HCT116 (cell line): ENCODE data around the gene LDB2. TPM values are rescaled to one million over a fixed set of nuclear protein-coding genes. Genes with fewer than 3 reads are reported as not detected.

ENCODE experiments used
- ATAC-seq: fragments of 200-7000 bp; cut with Tn5 transposase; 2 replicates; pipeline ENCODE4 v1.9.1; 2020; ENCODE audit warnings: mild to moderate bottlenecking, moderate library complexity
- BruUV-seq: library from RNA; stranded (reverse); fragments of 400-500 nt; replicated peaks from 2 replicates; lab custom pipeline; 2021; lab: Mats Ljungman, UMichigan
- CTCF ChIA-PET: fragments of 300-600 bp; sonication (Branson Sonifier 250); formaldehyde crosslinking; loops from one replicate; lab custom pipeline; 2021; ENCODE audit warnings: antibody characterized with exemption; lab: Charles Lee
- POLR2A ChIA-PET: fragments of 300-600, 350-600 bp; sonication (Branson Sonifier 250); formaldehyde crosslinking; loops from one replicate; lab custom pipeline; 2021; ENCODE audit warnings: antibody characterized with exemption; lab: Charles Lee
- RAD21 ChIA-PET, 2 experiments: fragments of 300-600 bp; sonication (Branson Sonifier 250); formaldehyde crosslinking; loops; one replicate each; lab custom pipeline; 2023; ENCODE audit warnings: low total read pairs in 2 of 2; ENCODE audit not compliant: uncharacterized antibody in 2 of 2, unreplicated experiment in 2 of 2, low non-redundant PET in 1 of 2; lab: Charles Lee
- DNase-seq: peaks from one replicate; pipeline ENCODE4 v3.0.0-alpha.2; 2010; ENCODE audit warnings: low read depth, low spot score
- H2AFZ ChIP-seq: fragments of 200-600 bp; shearing (Covaris generic), sonication (generic); 2 replicates; pipeline ENCODE4 v1.6.1; 2017; ENCODE audit warnings: low read depth, mixed run types, mixed read lengths, antibody characterized with exemption, low read length; ENCODE audit not compliant: poor library complexity, severe bottlenecking
- H3K27ac ChIP-seq: 2 replicates; pipeline ENCODE4 v1.5.1; 2012; ENCODE audit warnings: low read depth, low read length
- H3K27me3 ChIP-seq: fragments of 200-600 bp; sonication (generic); 2 replicates; pipeline ENCODE4 v1.6.1; 2016; ENCODE audit warnings: mixed run types, low read length, mixed read lengths; ENCODE audit not compliant: insufficient read depth
- H3K36me3 ChIP-seq, 2 experiments: fragments of 200-500 bp in 1 of 2; fragments of 200-600 bp in 1 of 2; sonication (Bioruptor generic) in 1 of 2; sonication (generic) in 1 of 2; 2 replicates each; pipeline versions ENCODE4 v1.5.1 to v1.6.1; 2014 to 2016; ENCODE audit warnings: low read length in 2 of 2, inconsistent platforms in 1 of 2, mixed read lengths in 1 of 2, mixed run types in 1 of 2; ENCODE audit not compliant: insufficient read depth in 2 of 2, control insufficient read depth in 1 of 2
- H3K4me1 ChIP-seq, 2 experiments: fragments of 200-600 bp in 1 of 2; sonication (generic) in 1 of 2; 2 replicates each; pipeline versions ENCODE4 v1.5.1 to v1.6.1; 2012 to 2017; ENCODE audit warnings: low read length in 2 of 2, inconsistent platforms in 1 of 2, mild to moderate bottlenecking in 1 of 2, mixed read lengths in 1 of 2, mixed run types in 1 of 2, moderate library complexity in 1 of 2; ENCODE audit not compliant: insufficient read depth in 2 of 2, control insufficient read depth in 1 of 2
- H3K4me2 ChIP-seq: fragments of 200-600 bp; sonication (generic); 2 replicates; pipeline ENCODE4 v1.6.1; 2017; ENCODE audit warnings: mixed run types, low read length, mixed read lengths
- H3K4me3 ChIP-seq, 2 experiments: fragments of 200-600 bp in 1 of 2; sonication (generic) in 1 of 2; replicated peaks in 1 of 2; 2 replicates each; pipeline ENCODE4 v1.5.1; 2011 to 2016; ENCODE audit warnings: low read length in 2 of 2, control low read depth in 1 of 2, low read depth in 1 of 2, mild to moderate bottlenecking in 1 of 2, mixed read lengths in 1 of 2, mixed run types in 1 of 2
- H3K79me2 ChIP-seq: fragments of 200-600 bp; sonication (generic); 2 replicates; pipeline ENCODE4 v1.6.1; 2017; ENCODE audit warnings: mild to moderate bottlenecking, mixed run types, low read length, moderate library complexity, mixed read lengths; ENCODE audit not compliant: insufficient read depth
- H3K9ac ChIP-seq: fragments of 200-600 bp; sonication (generic); 2 replicates; pipeline ENCODE4 v1.6.1; 2016; ENCODE audit warnings: low read length, mixed read lengths
- H3K9me2 ChIP-seq: fragments of 200-600 bp; sonication (generic), shearing (Covaris generic); 2 replicates; pipeline ENCODE4 v1.6.1; 2017; ENCODE audit warnings: mixed run types, mild to moderate bottlenecking, moderate library complexity; ENCODE audit not compliant: insufficient read depth
- H3K9me3 ChIP-seq, 2 experiments: fragments of 200-500 bp in 1 of 2; fragments of 200-600 bp in 1 of 2; sonication (Bioruptor generic) in 1 of 2; sonication (generic) in 1 of 2; 2 replicates each; pipeline ENCODE4 v1.6.1; 2014 to 2017; ENCODE audit warnings: low read length in 2 of 2, mixed read lengths in 2 of 2, inconsistent platforms in 1 of 2, low read depth in 1 of 2, mild to moderate bottlenecking in 1 of 2, mixed run types in 1 of 2, moderate library complexity in 1 of 2; ENCODE audit not compliant: control insufficient read depth in 1 of 2, insufficient read depth in 1 of 2
- H4K20me1 ChIP-seq: fragments of 200-600 bp; sonication (generic), shearing (Covaris generic); 2 replicates; pipeline ENCODE4 v1.6.1; 2017; ENCODE audit warnings: mixed run types, mild to moderate bottlenecking, moderate library complexity; ENCODE audit not compliant: insufficient read depth
- CTCF ChIP-seq, 3 experiments: fragments of 200-600 bp in 1 of 3; sonication (generic) in 1 of 3; IDR thresholded peaks in 2 of 3; conservative IDR thresholded peaks in 1 of 3; 2 replicates each; pipeline ENCODE4 v1.5.1; 2012 to 2017; ENCODE audit warnings: low read depth in 2 of 3, low read length in 2 of 3, antibody characterized with exemption in 1 of 3, borderline replicate concordance in 1 of 3, control low read depth in 1 of 3, mild to moderate bottlenecking in 1 of 3, mixed read lengths in 1 of 3, mixed run types in 1 of 3, moderate library complexity in 1 of 3; ENCODE audit not compliant: insufficient read depth in 1 of 3
- ELF1 ChIP-seq: IDR thresholded peaks from 2 replicates; pipeline ENCODE4 v1.6.1; 2012; ENCODE audit warnings: low read depth, borderline replicate concordance
- EZH2 ChIP-seq: fragments of 200-600 bp; sonication (generic); IDR thresholded peaks from 2 replicates; pipeline ENCODE4 v1.6.1; 2017; ENCODE audit warnings: antibody characterized with exemption, mixed run types
- RAD21 ChIP-seq: IDR thresholded peaks from 2 replicates; pipeline ENCODE4 v1.6.1; 2012; ENCODE audit warnings: low read depth, mild to moderate bottlenecking
- SRF ChIP-seq: IDR thresholded peaks from 2 replicates; pipeline ENCODE4 v1.6.1; 2012; ENCODE audit warnings: low read depth
- TCF7L2 ChIP-seq: IDR thresholded peaks from 2 replicates; pipeline ENCODE4 v1.7.0; 2011; ENCODE audit warnings: borderline replicate concordance, inconsistent platforms; ENCODE audit not compliant: insufficient read depth, insufficient read length; ENCODE audit errors: extremely low read depth
- YY1 ChIP-seq: IDR thresholded peaks from 2 replicates; pipeline ENCODE4 v1.6.1; 2011; ENCODE audit warnings: low read length, low read depth, moderate library complexity, mild to moderate bottlenecking; ENCODE audit not compliant: insufficient replicate concordance; ENCODE audit errors: extremely low read depth
- ZBTB33 ChIP-seq: IDR thresholded peaks from 2 replicates; pipeline ENCODE4 v1.6.1; 2011; ENCODE audit warnings: mild to moderate bottlenecking, low read length, moderate library complexity; ENCODE audit not compliant: insufficient replicate concordance; ENCODE audit errors: extremely low read depth
- ZNF274 ChIP-seq: fragments of 200-500 bp; sonication (Bioruptor generic); IDR thresholded peaks from 2 replicates; pipeline ENCODE4 v1.6.1; 2014; ENCODE audit warnings: mild to moderate bottlenecking, low read depth, low read length, inconsistent platforms
- intact Hi-C: fragments of 100-400 bp; cut with micrococcal nuclease; formaldehyde crosslinking; loops from 2 replicates; pipeline ENCODE4 v1.10.0; 2022
- total RNA-seq: library from RNA; stranded (reverse); gene quantifications from one replicate; pipeline ENCODE4 v1.2.1, GENCODE V29; 2021; ENCODE audit not compliant: unreplicated experiment

LDB2 gene
- total RNA-seq, 1 experiment from 2014 or later: 0.12 TPM

GRCh38 chr4:16759931-16760582 is 138.4 kb downstream of the LDB2 start:
- no peak for TF ChIP-seq TCF7L2
- no peak for TF ChIP-seq ZBTB33
- no peak for TF ChIP-seq CTCF (IDR thresholded peaks at IDR 0.05 in 2 of 3, conservative IDR thresholded peaks at IDR 0.05 in 1 of 3; ENCODE audit: borderline replicate concordance in 1 of 3, insufficient read depth in 1 of 3, low read depth in 2 of 3, low read length in 2 of 3)
- TF ChIP-seq YY1: no peak
- no peak for TF ChIP-seq RAD21
- no peak for TF ChIP-seq EZH2
- no peak for TF ChIP-seq SRF
- TF ChIP-seq ELF1: no peak
- TF ChIP-seq ZNF274: no peak
- TF ChIP-seq, all 23 proteins: peak for 0
- POLR2A ChIA-PET: no interaction called here
- Histone ChIP-seq H3K9me3 (no peaks in the 10 kb centered on the region), H3K9ac (no peak overlapping the region), H3K27me3 (peaks cover 8% of the 10 kb centered on the region; the same call in 1 of the 2 replicates), H4K20me1 (no peaks in the 10 kb centered on the region), H3K4me3 (no peak overlapping the region), H3K9me2 (no peaks in the 10 kb centered on the region), H3K79me2 (no peaks in the 10 kb centered on the region), H3K27ac (no peak overlapping the region), H3K4me1 (no peaks in the 10 kb centered on the region), H2AFZ (no peak overlapping the region), H3K36me3 (no peaks in the 10 kb centered on the region), H3K4me2 (no peak overlapping the region)
- ATAC-seq (no peak), DNase-seq (no peak)
- intact Hi-C loops: no loop called here
- BruUV-seq: no TSS peak
- RAD21 ChIA-PET: no interaction called here
- CTCF ChIA-PET: no interaction called here
